Retinal pigment epithelial cell (primary cell): ENCODE results near the gene PRSS37.

ENCODE experiments used
- DNase-seq: peaks from one replicate; pipeline ENCODE4 v3.0.0-alpha.2; 2010; ENCODE audit warnings: low read depth
- H3K4me3 ChIP-seq: 2 replicates; pipeline ENCODE4 v1.5.1; 2011; ENCODE audit warnings: mild to moderate bottlenecking, low read length, control low read depth, moderate library complexity
- CTCF ChIP-seq: conservative IDR thresholded peaks from 2 replicates; pipeline ENCODE4 v1.5.1; 2011; ENCODE audit warnings: low read depth, low read length, control low read depth, inconsistent platforms

The PRSS37 gene

DNA sequence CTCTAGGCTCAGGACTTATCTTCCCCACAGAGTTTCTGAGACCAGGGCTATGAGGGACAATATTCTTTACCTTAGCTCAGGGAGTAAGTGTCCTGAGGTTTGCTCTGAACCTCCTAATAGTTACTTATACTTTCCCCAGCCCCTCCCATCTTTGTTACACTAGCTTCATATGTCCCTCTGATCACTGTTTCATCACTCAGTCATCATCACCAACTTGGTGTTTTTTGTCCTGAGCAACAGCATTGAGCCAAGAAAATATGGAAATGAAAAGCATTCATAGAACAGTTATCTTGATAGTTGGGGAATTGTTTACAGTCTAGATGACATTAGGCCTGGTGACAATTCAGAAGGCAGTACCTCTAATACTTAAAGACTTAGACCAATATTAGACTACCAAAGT lies at the start of gene PRSS37:
PRSS37 (minus strand) TSS at position 101 of the 400 bp plus-strand sequence. CDS start 436 bp downstream, outside the sequence.
- no peak for TF ChIP-seq CTCF
- no peak for DNase-seq
- no peak within 1 kb of the TSS for H3K4me3 ChIP-seq

DNA sequence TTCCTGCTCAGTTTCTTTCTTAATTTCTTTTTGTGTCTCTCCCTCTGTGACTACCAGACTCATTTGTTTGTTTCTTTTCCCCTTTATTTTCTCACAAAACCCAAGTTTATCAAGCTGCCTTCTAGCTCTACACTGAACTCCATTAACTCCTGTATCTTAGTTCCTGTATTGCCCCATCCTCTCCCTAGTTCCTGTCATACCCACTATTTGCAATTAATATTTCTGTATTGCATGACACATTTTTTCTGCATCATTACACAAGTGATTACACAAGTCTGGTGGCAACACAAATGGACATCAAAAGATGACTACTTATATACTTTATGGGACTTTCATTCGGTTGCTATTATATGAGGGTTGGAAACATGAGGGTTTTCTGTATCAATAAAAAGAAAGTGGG lies 48.0 kb upstream of the PRSS37 start:
- DNase-seq, result no peak

GRCh38 chr7:141884539-141885225 lies 43.4 kb upstream of the PRSS37 start:
- no peak overlapping the region for H3K4me3 ChIP-seq
- no peak for DNase-seq
- no peak for TF ChIP-seq CTCF

More for the DNA sequence above, 48.0 kb upstream of the PRSS37 start:
- TF ChIP-seq CTCF, result no peak
- no peak overlapping the region for H3K4me3 ChIP-seq

- TF ChIP-seq CTCF, result no peak
- no peak overlapping the region for H3K4me3 ChIP-seq
- no peak for DNase-seq
Measured at GRCh38 chr7:141880960-141881359, 39.7 kb upstream of the PRSS37 start.

GRCh38 chr7:141877365-141877764 lies 36.1 kb upstream of the PRSS37 start:
- H3K4me3 ChIP-seq, result no peak overlapping the region
- TF ChIP-seq CTCF, result no peak
- no peak for DNase-seq

- no peak overlapping the region for H3K4me3 ChIP-seq
- DNase-seq, result no peak
- no peak for TF ChIP-seq CTCF
Measured at GRCh38 chr7:141876371-141876770, 35.1 kb upstream of the PRSS37 start.

- TF ChIP-seq CTCF, result no peak
- no peak for DNase-seq
- H3K4me3 ChIP-seq, result no peak overlapping the region
Measured at GRCh38 chr7:141875453-141875852, 34.2 kb upstream of the PRSS37 start.
